ENCODE data around the gene ZCCHC7. TPM values are rescaled to one million over a fixed set of nuclear protein-coding genes. Genes with fewer than 3 reads are reported as not detected.
"Not testable (repeated sequence)": the region's sequence is repeated elsewhere in the genome, so short reads cannot be mapped to it uniquely, and the experiment has no call there.

ZCCHC7 gene
- total RNA-seq, 4 donors from 2014 or later = 12.1 to 19.1 (median 15.6) TPM

DNA sequence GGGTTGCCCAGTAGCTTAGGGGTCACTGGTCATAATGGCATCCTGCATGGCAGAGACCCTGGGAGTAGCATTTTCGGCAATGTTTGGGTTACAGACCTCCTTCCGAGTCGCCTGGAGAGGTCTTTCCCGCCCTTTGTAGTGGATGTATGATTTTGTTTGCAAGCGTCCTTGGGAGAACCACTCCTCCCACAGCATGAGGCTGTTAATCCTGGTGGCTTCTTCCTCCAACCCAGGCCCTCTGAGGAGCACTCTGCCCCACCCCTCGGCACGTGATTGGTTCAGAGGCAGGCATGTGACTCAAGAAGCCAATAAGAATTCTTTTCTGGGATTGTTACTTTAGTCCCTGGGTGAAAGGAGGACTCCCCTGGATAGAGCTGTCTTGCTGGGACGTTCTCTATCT, 271.9 kb downstream of the ZCCHC7 start:
- intact Hi-C loops (cut with DNase I) = no loop called here

DNA sequence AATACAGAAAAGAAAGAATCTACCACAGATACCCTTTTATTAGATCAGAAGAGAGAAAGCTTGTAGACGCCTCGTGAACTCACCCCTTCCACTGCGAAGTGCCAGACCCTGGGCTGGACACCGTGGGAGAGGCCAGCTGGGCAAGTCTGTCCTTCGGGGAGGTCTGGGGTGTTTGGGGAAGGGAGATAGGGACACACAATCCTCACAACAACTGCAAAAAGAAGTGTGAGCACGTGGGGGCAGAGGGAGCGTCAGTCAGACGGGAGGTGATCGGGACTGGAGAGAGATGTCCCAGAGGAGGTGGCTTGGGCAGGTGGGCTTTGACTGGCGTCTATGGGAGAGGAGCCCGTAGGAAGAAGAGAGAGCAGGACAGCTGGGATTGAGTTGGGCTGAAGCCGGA, 274.9 kb downstream of the ZCCHC7 start:
- TF ChIP-seq, protein P1, sequence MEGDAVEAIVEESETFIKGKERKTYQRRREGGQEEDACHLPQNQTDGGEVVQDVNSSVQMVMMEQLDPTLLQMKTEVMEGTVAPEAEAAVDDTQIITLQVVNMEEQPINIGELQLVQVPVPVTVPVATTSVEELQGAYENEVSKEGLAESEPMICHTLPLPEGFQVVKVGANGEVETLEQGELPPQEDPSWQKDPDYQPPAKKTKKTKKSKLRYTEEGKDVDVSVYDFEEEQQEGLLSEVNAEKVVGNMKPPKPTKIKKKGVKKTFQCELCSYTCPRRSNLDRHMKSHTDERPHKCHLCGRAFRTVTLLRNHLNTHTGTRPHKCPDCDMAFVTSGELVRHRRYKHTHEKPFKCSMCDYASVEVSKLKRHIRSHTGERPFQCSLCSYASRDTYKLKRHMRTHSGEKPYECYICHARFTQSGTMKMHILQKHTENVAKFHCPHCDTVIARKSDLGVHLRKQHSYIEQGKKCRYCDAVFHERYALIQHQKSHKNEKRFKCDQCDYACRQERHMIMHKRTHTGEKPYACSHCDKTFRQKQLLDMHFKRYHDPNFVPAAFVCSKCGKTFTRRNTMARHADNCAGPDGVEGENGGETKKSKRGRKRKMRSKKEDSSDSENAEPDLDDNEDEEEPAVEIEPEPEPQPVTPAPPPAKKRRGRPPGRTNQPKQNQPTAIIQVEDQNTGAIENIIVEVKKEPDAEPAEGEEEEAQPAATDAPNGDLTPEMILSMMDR (IDR thresholded peaks at IDR 0.05) = no peak
- TF ChIP-seq POLR2A (IDR thresholded peaks at IDR 0.05; ENCODE audit: low read depth) = no peak
- TF ChIP-seq EP300 (IDR thresholded peaks at IDR 0.05) = no peak
- TF ChIP-seq POLR2AphosphoS5 (IDR thresholded peaks at IDR 0.05) = no peak
- no peaks in the 10 kb centered on the region for H3K36me3 ChIP-seq
- 74% methylated on average over 11 of the region's 12 CpGs for WGBS
- H3K9me3 ChIP-seq = no peaks in the 10 kb centered on the region
- DNase-seq (ENCODE audit: extremely low spot score) = no peak
- H3K4me3 ChIP-seq = no peak overlapping the region
- no peaks in the 10 kb centered on the region for H3K4me1 ChIP-seq
- no peak overlapping the region for H3K27ac ChIP-seq (replicated peaks in 1 of 4)
- intact Hi-C loops (cut with DNase I) = no loop called here
- H3K27me3 ChIP-seq = no peaks in the 10 kb centered on the region

More for the DNA sequence above, 271.9 kb downstream of the ZCCHC7 start:
- Histone ChIP-seq H3K4me1 (no peaks in the 10 kb centered on the region), H3K27ac (replicated peaks in 1 of 4) (no peak overlapping the region), H3K4me3 (no peak overlapping the region), H3K27me3 (no peaks in the 10 kb centered on the region), H3K36me3 (no peaks in the 10 kb centered on the region), H3K9me3 (no peaks in the 10 kb centered on the region)
- no peak for DNase-seq (ENCODE audit: extremely low spot score)
- WGBS = 79% methylated on average over 8 of the region's 8 CpGs
- TF ChIP-seq, protein P1 (IDR thresholded peaks at IDR 0.05) = no peak
- no peak for TF ChIP-seq POLR2AphosphoS5 (IDR thresholded peaks at IDR 0.05)
- no peak for TF ChIP-seq POLR2A (IDR thresholded peaks at IDR 0.05; ENCODE audit: low read depth)
- TF ChIP-seq EP300 (IDR thresholded peaks at IDR 0.05) = no peak

DNA sequence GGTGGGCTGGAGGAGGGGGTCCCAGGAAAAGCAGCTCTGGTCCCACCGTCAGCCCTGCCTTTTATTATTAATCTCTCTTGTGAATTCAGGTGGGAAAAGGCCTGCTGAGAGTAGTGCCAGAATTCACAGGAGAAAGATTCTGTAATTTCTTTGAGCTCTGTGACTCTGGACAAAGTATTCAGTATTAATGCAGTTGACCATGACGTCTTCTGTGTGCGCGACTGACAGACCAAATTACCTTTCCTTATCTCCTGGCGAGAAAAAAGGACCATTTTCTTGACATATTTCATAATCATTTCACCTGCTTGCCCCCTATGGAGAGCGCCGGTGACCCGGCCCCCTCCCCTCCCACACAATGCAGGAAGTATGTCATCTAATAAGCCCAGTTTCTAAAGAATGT, 275.3 kb downstream of the ZCCHC7 start:
- Histone ChIP-seq H3K36me3 (no peaks in the 10 kb centered on the region), H3K4me3 (no peak overlapping the region), H3K27me3 (no peaks in the 10 kb centered on the region), H3K9me3 (no peaks in the 10 kb centered on the region), H3K4me1 (no peaks in the 10 kb centered on the region), H3K27ac (replicated peaks in 1 of 4) (no peak overlapping the region)
- intact Hi-C loops (cut with DNase I) = no loop called here
- no peak for DNase-seq (ENCODE audit: extremely low spot score)
- TF ChIP-seq POLR2A (IDR thresholded peaks at IDR 0.05; ENCODE audit: low read depth) (no peak), POLR2AphosphoS5 (IDR thresholded peaks at IDR 0.05) (no peak), EP300 (IDR thresholded peaks at IDR 0.05) (no peak)
- TF ChIP-seq, protein P1 (IDR thresholded peaks at IDR 0.05) = no peak
- WGBS = 83% methylated on average over 8 of the region's 8 CpGs

DNA sequence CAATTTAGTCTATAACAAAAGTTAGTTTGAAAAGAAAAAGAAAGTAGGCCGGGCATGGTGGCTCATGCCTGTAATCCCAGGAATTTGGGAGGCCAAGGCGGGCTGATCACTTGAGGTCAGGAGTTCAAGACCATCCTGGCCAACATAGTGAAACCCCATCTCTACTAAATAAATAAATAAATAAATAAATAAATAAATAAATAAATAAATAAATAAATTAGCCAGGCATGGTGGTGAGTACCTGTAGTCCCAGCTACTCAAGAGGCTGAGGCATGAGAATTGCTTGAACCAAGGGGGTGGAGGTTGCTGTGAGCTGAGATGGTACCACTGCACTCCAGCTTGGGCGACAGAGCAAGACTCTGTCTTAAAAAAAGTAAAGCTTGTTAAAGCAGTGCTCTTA, 277.6 kb downstream of the ZCCHC7 start:
- H3K9me3 ChIP-seq; H3K27ac ChIP-seq (replicated peaks in 1 of 4); intact Hi-C loops (cut with DNase I); DNase-seq (ENCODE audit: extremely low spot score); H3K27me3 ChIP-seq; H3K4me1 ChIP-seq; H3K36me3 ChIP-seq; H3K4me3 ChIP-seq: not testable (repeated sequence)
- 96% methylated on average over 3 of the region's 3 CpGs for WGBS

DNA sequence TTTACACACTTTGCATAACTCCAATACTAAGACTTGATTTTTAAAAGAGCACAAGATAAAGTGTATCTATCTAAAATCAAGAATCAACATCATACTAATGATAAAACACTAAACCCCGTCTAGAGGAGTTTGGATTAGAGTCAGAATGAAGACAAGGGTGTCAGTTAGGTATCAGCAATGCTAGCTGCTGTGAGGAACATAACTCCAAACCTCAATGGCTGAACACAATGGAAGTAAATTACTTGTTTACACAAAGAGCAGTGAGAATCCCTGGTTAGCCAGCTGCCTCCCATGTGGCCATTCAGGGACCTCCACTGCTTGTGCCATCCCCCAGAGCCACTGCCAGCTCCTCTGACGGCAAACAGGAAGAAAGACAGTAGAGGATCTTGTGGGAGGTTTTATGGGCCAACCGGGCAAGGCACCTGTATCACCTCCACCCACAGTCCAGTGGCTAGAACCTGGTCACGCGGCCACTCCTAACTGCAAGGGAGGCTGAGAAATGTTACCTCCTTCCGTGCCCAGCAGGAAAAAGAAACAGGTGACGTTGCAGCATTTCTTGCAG, 278.2 kb downstream of the ZCCHC7 start:
- Histone ChIP-seq H3K27ac (replicated peaks in 1 of 4) (no peak overlapping the region), H3K36me3 (no peaks in the 10 kb centered on the region), H3K4me3 (no peak overlapping the region), H3K27me3 (no peaks in the 10 kb centered on the region), H3K9me3 (no peaks in the 10 kb centered on the region), H3K4me1 (no peaks in the 10 kb centered on the region)
- intact Hi-C loops (cut with DNase I) = no loop called here
- no peak for DNase-seq (ENCODE audit: extremely low spot score)
- no peak for TF ChIP-seq POLR2A (IDR thresholded peaks at IDR 0.05; ENCODE audit: low read depth)
- TF ChIP-seq EP300 (IDR thresholded peaks at IDR 0.05) = no peak
- TF ChIP-seq POLR2AphosphoS5 (IDR thresholded peaks at IDR 0.05) = no peak
- TF ChIP-seq, protein P1 (IDR thresholded peaks at IDR 0.05) = no peak
- 94% methylated on average over 6 of the region's 7 CpGs for WGBS
